Progenitor cell of endocrine pancreas (in vitro differentiated cells): ENCODE data around the gene SLMAP. TPM values are rescaled to one million over a fixed set of nuclear protein-coding genes. Genes with fewer than 3 reads are reported as not detected.

Experiments used
- DNase-seq: peaks from one replicate; pipeline ENCODE4 v3.0.0; 2021; ENCODE audit warnings: low spot score; ENCODE audit not compliant: unreplicated experiment
- H3K27ac Mint-ChIP-seq: 2 replicates; pipeline ENCODE4 v1.8.0; 2021; ENCODE audit warnings: mild to moderate bottlenecking, moderate library complexity, mixed read lengths
- H3K27me3 Mint-ChIP-seq: 2 replicates; pipeline ENCODE4 v1.8.0; 2021; ENCODE audit warnings: mixed read lengths
- H3K36me3 Mint-ChIP-seq: 2 replicates; pipeline ENCODE4 v1.8.0; 2022; ENCODE audit warnings: mixed read lengths; ENCODE audit not compliant: insufficient read depth
- H3K4me1 Mint-ChIP-seq: 2 replicates; pipeline ENCODE4 v1.8.0; 2021; ENCODE audit warnings: low read depth, mixed read lengths
- H3K4me3 Mint-ChIP-seq: 2 replicates; pipeline ENCODE4 v1.8.0; 2021; ENCODE audit warnings: low read depth, mild to moderate bottlenecking, moderate library complexity, mixed read lengths
- H3K9me3 Mint-ChIP-seq: 2 replicates; pipeline ENCODE4 v1.8.0; 2021; ENCODE audit warnings: low read depth, mixed read lengths
- CTCF ChIP-seq: fragments of 200-600 bp; sonication (generic); IDR thresholded peaks from one replicate; pipeline ENCODE4 v1.5.0; 2021; ENCODE audit warnings: antibody characterized with exemption, mild to moderate bottlenecking; ENCODE audit not compliant: unreplicated experiment
- total RNA-seq: library from RNA; stranded (reverse); gene quantifications from 2 replicates; pipeline ENCODE4 v1.2.1, GENCODE V29; 2021

Gene SLMAP
- total RNA-seq, 1 donor from 2014 or later, result 65.8 TPM

- Mint-ChIP-seq H3K27me3 (peaks cover 3% of the 10 kb centered on the region), H3K36me3 (no peaks in the 10 kb centered on the region), H3K9me3 (no peaks in the 10 kb centered on the region), H3K4me1 (peaks cover 3% of the 10 kb centered on the region), H3K4me3 (no peak overlapping the region), H3K27ac (no peak overlapping the region)
- TF ChIP-seq CTCF, result no peak
- DNase-seq, result no peak
Observed at GRCh38 chr3:57967590-57967989, 211.5 kb downstream of the SLMAP start.

- peaks cover 3% of the 10 kb centered on the region for H3K4me1 Mint-ChIP-seq
- H3K4me3 Mint-ChIP-seq, result no peak overlapping the region
- H3K27ac Mint-ChIP-seq, result no peak overlapping the region
- no peaks in the 10 kb centered on the region for H3K36me3 Mint-ChIP-seq
- TF ChIP-seq CTCF, result no peak
- H3K27me3 Mint-ChIP-seq, result peaks cover 3% of the 10 kb centered on the region
- no peak for DNase-seq
- H3K9me3 Mint-ChIP-seq, result no peaks in the 10 kb centered on the region
Observed at GRCh38 chr3:57968501-57968900, 212.4 kb downstream of the SLMAP start.

- H3K27me3 Mint-ChIP-seq, result peaks cover 3% of the 10 kb centered on the region
- H3K9me3 Mint-ChIP-seq, result no peaks in the 10 kb centered on the region
- peaks cover 3% of the 10 kb centered on the region for H3K4me1 Mint-ChIP-seq
- H3K36me3 Mint-ChIP-seq, result no peaks in the 10 kb centered on the region
- H3K4me3 Mint-ChIP-seq, result no peak overlapping the region
- H3K27ac Mint-ChIP-seq, result no peak overlapping the region
- DNase-seq, result no peak
- TF ChIP-seq CTCF, result no peak
Observed at GRCh38 chr3:57971975-57972374, 215.9 kb downstream of the SLMAP start.

GRCh38 chr3:57972531-57973111 is 216.5 kb downstream of the SLMAP start:
- H3K27ac Mint-ChIP-seq, result no peak overlapping the region
- H3K27me3 Mint-ChIP-seq, result peaks cover 3% of the 10 kb centered on the region
- H3K9me3 Mint-ChIP-seq, result no peaks in the 10 kb centered on the region
- TF ChIP-seq CTCF, result no peak
- no peak for DNase-seq
- no peak overlapping the region for H3K4me3 Mint-ChIP-seq
- H3K36me3 Mint-ChIP-seq, result no peaks in the 10 kb centered on the region
- peaks cover 3% of the 10 kb centered on the region for H3K4me1 Mint-ChIP-seq

GRCh38 chr3:57973715-57974477 is 217.8 kb downstream of the SLMAP start:
- Mint-ChIP-seq H3K27ac (no peak overlapping the region), H3K36me3 (no peaks in the 10 kb centered on the region), H3K27me3 (peaks cover 3% of the 10 kb centered on the region), H3K9me3 (no peaks in the 10 kb centered on the region), H3K4me1 (peaks cover 8% of the 10 kb centered on the region), H3K4me3 (no peak overlapping the region)
- no peak for TF ChIP-seq CTCF
- no peak for DNase-seq
